K562 (cell line): ENCODE measurements around the gene IGFBP4. TPM values are rescaled to one million over a fixed set of nuclear protein-coding genes. Genes with fewer than 3 reads are reported as not detected.
A peak's percentile ranks its signal among the peaks of the same experiment; 100 is the strongest.

Source experiments
- BCLAF1 ChIP-seq, 2 experiments: fragments of 450-650 bp in 1 of 2; IDR thresholded peaks; 2 replicates each; pipeline ENCODE4 v1.6.1; 2011 to 2017; ENCODE audit warnings: low read depth in 2 of 2, antibody characterized with exemption in 1 of 2, borderline replicate concordance in 1 of 2, low read length in 1 of 2, mild to moderate bottlenecking in 1 of 2, mixed read lengths in 1 of 2; ENCODE audit not compliant: control insufficient read depth in 1 of 2
- DNMT1 ChIP-seq: fragments of 450-650 bp; IDR thresholded peaks from 2 replicates; pipeline ENCODE4 v1.6.1; 2016; ENCODE audit warnings: antibody characterized with exemption, mild to moderate bottlenecking
- RBFOX2 ChIP-seq: fragments of 200-400 bp; formaldehyde crosslinking; IDR thresholded peaks from 2 replicates; pipeline ENCODE4 v1.6.1; 2017; ENCODE audit warnings: low read depth, mild to moderate bottlenecking, low read length, moderate library complexity
- SMAD4 ChIP-seq: fragments of 250-450 bp; sonication (Bioruptor Pico); conservative IDR thresholded peaks from 2 replicates; pipeline ENCODE4 v1.8.0; 2021; ENCODE audit warnings: inconsistent platforms, mild to moderate bottlenecking, moderate library complexity
- TEAD4 ChIP-seq, 2 experiments: sonication (generic) in 1 of 2; formaldehyde crosslinking in 1 of 2; IDR thresholded peaks; 2 replicates each; pipeline versions ENCODE4 v1.6.1 to v1.8.0; 2012 to 2022; ENCODE audit warnings: borderline replicate concordance in 1 of 2, inconsistent platforms in 1 of 2, low read length in 1 of 2, mild to moderate bottlenecking in 1 of 2, missing genetic modification reagents in 1 of 2
- WHSC1 ChIP-seq: IDR thresholded peaks from one replicate; pipeline ENCODE4 v1.6.1; 2012; ENCODE audit warnings: low read length, control low read depth, inconsistent platforms
- polyA plus RNA-seq, 8 experiments: library from polyadenylated mRNA; depleted of rRNA in 4 of 8; stranded (reverse) in 5 of 8; unstranded in 3 of 8; fragments of >200 nt; fragmentation: Nextera tagmentation in 2 of 8; fragmentation: Illumina TruSeq in 1 of 8; extraction: Ambion mirVana in 2 of 8; extraction: Trizol in 1 of 8; gene quantifications; 2 replicates each; pipeline versions ENCODE4 v1.2.1 to v1.2.3, GENCODE V29; 2011 to 2014; ENCODE audit warnings: inconsistent platforms in 1 of 8, missing spikeins in 1 of 8
- total RNA-seq, 7 experiments: library from RNA; depleted of rRNA in 6 of 7; stranded (reverse); fragments of >200 nt in 6 of 7; fragmentation: Illumina TruSeq in 2 of 7; extraction: Trizol in 2 of 7; gene quantifications; 2 replicates each; pipeline versions ENCODE4 v1.2.1 to v1.2.3, GENCODE V29; 2011 to 2021; ENCODE audit warnings: low replicate concordance in 1 of 7
- TF ChIP-seq, protein P1 (sequence below): fragments of 450-650 bp; formaldehyde crosslinking; IDR thresholded peaks from 2 replicates; pipeline ENCODE4 v1.4.0; 2020; ENCODE audit warnings: mild to moderate bottlenecking, moderate library complexity

Gene IGFBP4
- total and polyA plus RNA-seq, 9 of the 15 experiments (the other 6 are each of a cell fraction or from before 2014, with no cell fraction given), result 8.8 to 99.8 (median 18.6) TPM

DNA sequence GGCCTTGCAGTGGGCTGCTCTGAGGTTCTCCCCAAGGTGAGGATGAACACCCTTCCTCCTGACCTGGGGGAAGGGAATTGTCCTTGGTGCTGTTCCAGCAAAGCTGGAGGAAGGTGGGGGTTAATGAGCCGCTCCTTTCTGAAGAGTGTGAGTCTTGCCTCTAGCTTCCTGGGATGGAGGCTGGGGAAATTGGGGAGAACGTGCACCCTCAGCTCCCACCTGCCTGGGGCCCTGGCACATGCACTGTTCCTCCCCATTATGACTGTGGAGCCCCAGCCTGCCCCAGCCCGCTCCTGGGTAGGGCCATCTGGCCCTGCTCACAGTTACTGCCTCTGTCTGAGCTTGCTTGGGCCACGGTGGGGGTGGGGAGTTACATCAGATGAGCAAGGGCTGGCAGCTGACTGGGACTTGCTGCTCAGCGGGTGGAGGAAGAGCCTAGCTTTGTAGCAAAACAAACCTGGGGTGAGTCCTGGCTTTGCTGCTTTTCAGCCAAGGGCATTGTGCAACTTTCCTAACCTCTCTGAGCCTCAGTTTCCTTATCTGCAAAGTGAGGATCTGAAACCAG, 47.1 kb downstream of the IGFBP4 start (continued):
- TF ChIP-seq BCLAF1 (IDR thresholded peaks at IDR 0.05; ENCODE audit: borderline replicate concordance in 1 of 2, control insufficient read depth in 1 of 2, low read depth in 2 of 2, low read length in 1 of 2) (no peak), RBFOX2 (0 out of 2 replicates have a peak, but pooled peaks have one; percentile 23), TEAD4 (IDR thresholded peaks at IDR 0.05; ENCODE audit: low read length) (no peak), TEAD4 (CRISPR knock-in tag; IDR thresholded peaks at IDR 0.05; ENCODE audit: borderline replicate concordance) (no peak), DNMT1 (no peak), SMAD4 (CRISPR knock-in tag) (peak; percentile 38; the same call in 1 of the 2 replicates), WHSC1 (no peak)
- TF ChIP-seq, protein P1, sequence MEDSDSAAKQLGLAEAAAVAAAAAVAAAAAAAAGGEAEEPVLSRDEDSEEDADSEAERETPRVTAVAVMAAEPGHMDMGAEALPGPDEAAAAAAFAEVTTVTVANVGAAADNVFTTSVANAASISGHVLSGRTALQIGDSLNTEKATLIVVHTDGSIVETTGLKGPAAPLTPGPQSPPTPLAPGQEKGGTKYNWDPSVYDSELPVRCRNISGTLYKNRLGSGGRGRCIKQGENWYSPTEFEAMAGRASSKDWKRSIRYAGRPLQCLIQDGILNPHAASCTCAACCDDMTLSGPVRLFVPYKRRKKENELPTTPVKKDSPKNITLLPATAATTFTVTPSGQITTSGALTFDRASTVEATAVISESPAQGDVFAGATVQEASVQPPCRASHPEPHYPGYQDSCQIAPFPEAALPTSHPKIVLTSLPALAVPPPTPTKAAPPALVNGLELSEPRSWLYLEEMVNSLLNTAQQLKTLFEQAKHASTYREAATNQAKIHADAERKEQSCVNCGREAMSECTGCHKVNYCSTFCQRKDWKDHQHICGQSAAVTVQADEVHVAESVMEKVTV (CRISPR knock-in tag), result no peak
